CD4-positive, alpha-beta memory T cell (primary cell): ENCODE measurements around the gene ODF2. TPM values are rescaled to one million over a fixed set of nuclear protein-coding genes. Genes with fewer than 3 reads are reported as not detected.
A peak's percentile ranks its signal among the peaks of the same experiment; 100 is the strongest.
"Not testable (repeated sequence)": the region's sequence is repeated elsewhere in the genome, so short reads cannot be mapped to it uniquely, and the experiment has no call there.

Experiments
- CTCF ChIA-PET: fragments of 350-600 bp; sonication (Branson Sonifier 250); formaldehyde crosslinking; loops from one replicate; lab custom pipeline; 2021; ENCODE audit warnings: inconsistent platforms; ENCODE audit not compliant: partially characterized antibody; lab: Charles Lee
- POLR2A ChIA-PET: fragments of 350-600 bp; sonication (Branson Sonifier 250); formaldehyde crosslinking; loops from one replicate; lab custom pipeline; 2021; ENCODE audit not compliant: partially characterized antibody; lab: Charles Lee
- DNase-seq, 5 donors: peaks; one replicate each; pipeline versions ENCODE4 v3.0.0 to v3.0.0-alpha.2; 2020 to 2022; ENCODE audit warnings: mixed read lengths in 1 of 5
- H3K27ac ChIP-seq: one replicate; pipeline ENCODE4 v1.7.0; 2013; ENCODE audit warnings: low read depth, low read length
- H3K27me3 ChIP-seq: 2 replicates; pipeline ENCODE4 v1.7.0; 2013; ENCODE audit warnings: mild to moderate bottlenecking, low read length, moderate library complexity; ENCODE audit not compliant: insufficient read depth
- H3K36me3 ChIP-seq: 2 replicates; pipeline ENCODE4 v1.7.0; 2013; ENCODE audit warnings: mild to moderate bottlenecking, low read length, moderate library complexity; ENCODE audit not compliant: insufficient read depth
- H3K4me1 ChIP-seq: 2 replicates; pipeline ENCODE4 v1.7.0; 2013; ENCODE audit warnings: mild to moderate bottlenecking, low read length, moderate library complexity; ENCODE audit not compliant: insufficient read depth
- H3K4me3 ChIP-seq, 2 donors: one replicate each; pipeline ENCODE4 v1.7.0; 2013; ENCODE audit warnings: low read length in 2 of 2, mild to moderate bottlenecking in 1 of 2
- H3K9me3 ChIP-seq, 2 donors: one replicate each; pipeline ENCODE4 v1.7.0; 2013; ENCODE audit warnings: low read length in 2 of 2, control low read depth in 1 of 2; ENCODE audit not compliant: control insufficient read depth in 1 of 2
- H3K27ac Mint-ChIP-seq, 7 donors: one replicate each; pipeline ENCODE4 v1.8.0; 2020 to 2021; ENCODE audit warnings: mixed read lengths in 7 of 7, mild to moderate bottlenecking in 6 of 7, inconsistent platforms in 3 of 7, moderate library complexity in 3 of 7
- H3K27me3 Mint-ChIP-seq, 2 donors: one replicate each; pipeline ENCODE4 v1.8.0; 2020 to 2021; ENCODE audit warnings: mixed read lengths in 2 of 2
- H3K36me3 Mint-ChIP-seq, 2 donors: one replicate each; pipeline ENCODE4 v1.8.0; 2020 to 2021; ENCODE audit warnings: mixed read lengths in 2 of 2, inconsistent platforms in 1 of 2, mild to moderate bottlenecking in 1 of 2
- H3K4me1 Mint-ChIP-seq, 4 donors: one replicate each; pipeline ENCODE4 v1.8.0; 2020 to 2021; ENCODE audit warnings: mixed read lengths in 4 of 4, mild to moderate bottlenecking in 1 of 4
- H3K4me3 Mint-ChIP-seq, 8 donors: one replicate each; pipeline ENCODE4 v1.8.0; 2020 to 2021; ENCODE audit warnings: mixed read lengths in 8 of 8, mild to moderate bottlenecking in 7 of 8, moderate library complexity in 6 of 8, inconsistent platforms in 3 of 8
- H3K9me3 Mint-ChIP-seq, 8 donors: one replicate each; pipeline ENCODE4 v1.8.0; 2020 to 2021; ENCODE audit warnings: mixed read lengths in 8 of 8, mild to moderate bottlenecking in 5 of 8, inconsistent platforms in 3 of 8, moderate library complexity in 1 of 8
- intact Hi-C: fragments of 100-400 bp; cut with micrococcal nuclease; formaldehyde crosslinking; loops from one replicate; pipeline ENCODE4 v1.15.1; 2023
- polyA plus RNA-seq, 2 donors: library from polyadenylated mRNA; unstranded; fragments of 300-500 nt; fragmentation: Illumina TruSeq; gene quantifications; one replicate each; pipeline ENCODE4 v1.2.3, GENCODE V29; 2021
- total RNA-seq, 2 experiments: library from RNA; stranded (reverse); gene quantifications; one replicate each; pipeline ENCODE4 v1.2.3, GENCODE V29; 2021

Gene ODF2
- total and polyA plus RNA-seq, 4 experiments from 2014 or later: 10.0 to 33.6 (median 28.5) TPM

DNA sequence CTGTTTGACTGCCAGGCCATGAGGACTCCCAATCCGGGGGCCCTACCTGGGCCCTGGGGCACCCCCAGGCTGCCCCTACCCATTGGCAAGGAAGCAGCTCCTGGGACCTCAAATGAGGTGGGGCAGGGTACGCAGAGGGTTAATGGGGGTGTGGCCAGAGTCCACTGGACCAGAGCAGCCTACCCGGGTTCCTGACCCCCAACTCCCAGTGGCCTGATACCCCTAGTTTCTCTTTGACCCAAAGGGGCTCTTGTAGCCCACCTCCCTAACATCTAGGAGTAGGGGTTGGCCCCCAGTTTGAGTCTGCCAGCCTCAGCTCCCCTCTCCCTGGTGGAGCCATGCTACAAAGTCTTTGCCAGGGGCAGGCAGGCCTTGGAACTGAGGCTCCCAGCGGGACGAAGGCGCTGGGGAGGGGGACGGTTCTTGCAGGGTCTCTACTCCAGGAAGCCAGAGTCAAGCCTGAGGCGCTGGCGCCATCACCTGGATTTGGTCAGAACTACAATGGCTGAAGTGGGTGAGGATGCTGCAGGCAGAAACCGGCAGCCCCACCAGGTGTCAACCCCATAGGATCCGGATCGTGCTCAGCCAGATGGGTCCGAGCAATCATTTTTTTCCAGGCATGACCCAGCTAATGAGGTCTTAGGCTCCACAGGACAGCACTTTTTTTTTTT is 43.6 kb upstream of the ODF2 start:
- peaks cover 0 to 1% (median 0%) of the 10 kb centered on the region in 4 donors for H3K4me1 Mint-ChIP-seq
- no peak overlapping the region for H3K4me3 Mint-ChIP-seq
- H3K36me3 Mint-ChIP-seq: no peaks in the 10 kb centered on the region
- Histone ChIP-seq H3K27ac (no peak overlapping the region), H3K4me1 (no peaks in the 10 kb centered on the region), H3K4me3 (no peak overlapping the region), H3K27me3 (peaks cover 11% of the 10 kb centered on the region), H3K36me3 (no peaks in the 10 kb centered on the region), H3K9me3 (no peaks in the 10 kb centered on the region)
- intact Hi-C loops: loop anchor here (1.0 kb wide), 2 partner anchors 50 to 117 kb away; no protein-coding TSS in a partner anchor
- DNase-seq: peak in 4 of 5 donors; percentile 31 to 42 (median 36)
- CTCF ChIA-PET: interaction anchor here (0.8 to 1.6 kb wide), 5 partner anchors 41 to 117 kb away, joined by 3 to 10 read pairs (median 3); partner anchors contain the start of gene URM1
- no peaks in the 10 kb centered on the region for H3K9me3 Mint-ChIP-seq
- H3K27me3 Mint-ChIP-seq: peaks cover 29 to 44% of the 10 kb centered on the region in 2 donors
- POLR2A ChIA-PET: interaction anchor here (0.8 to 1.3 kb wide), 2 partner anchors 8 to 50 kb away, joined by 3 to 4 read pairs; no protein-coding TSS in a partner anchor
- no peak overlapping the region for H3K27ac Mint-ChIP-seq

- H3K4me1 Mint-ChIP-seq, H3K9me3 Mint-ChIP-seq, H3K27ac ChIP-seq, H3K4me3 ChIP-seq, intact Hi-C loops, POLR2A ChIA-PET, H3K4me1 ChIP-seq, H3K36me3 Mint-ChIP-seq, H3K36me3 ChIP-seq, H3K9me3 ChIP-seq, H3K4me3 Mint-ChIP-seq, DNase-seq: not testable (repeated sequence)
- Mint-ChIP-seq H3K27me3 (peaks cover 29 to 43% of the 10 kb centered on the region in 2 donors), H3K27ac (peak overlapping the region in 1 of 7 donors; percentile 71)
- CTCF ChIA-PET: interaction anchor here (0.6 to 1.0 kb wide), 4 partner anchors 10 to 52 kb away, joined by 3 to 4 read pairs (median 3); partner anchors contain the start of gene URM1
- peaks cover 12% of the 10 kb centered on the region for H3K27me3 ChIP-seq
These were observed 42.1 kb upstream of the ODF2 start for GRCh38 chr9:128413728-128414127.

DNA sequence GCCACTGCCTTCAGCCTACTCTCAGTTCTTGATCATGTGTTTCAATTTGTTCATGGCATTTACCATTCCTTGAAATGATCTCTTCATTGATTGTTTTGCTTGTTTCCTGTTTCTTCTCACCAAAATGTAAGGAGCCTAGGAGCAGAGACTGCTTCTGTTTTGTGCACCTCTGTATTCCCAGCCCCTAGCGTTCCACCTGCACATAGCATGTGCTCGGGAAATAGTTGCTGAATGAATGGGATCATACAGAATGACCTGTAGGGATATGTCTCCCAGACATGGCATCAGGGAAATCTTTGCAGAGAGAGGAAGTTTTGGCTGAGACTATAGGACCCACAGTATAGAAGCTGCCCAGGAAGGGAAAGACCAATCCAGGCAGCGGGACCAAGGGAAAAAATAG is 41.3 kb upstream of the ODF2 start:
- no peak overlapping the region for H3K27ac Mint-ChIP-seq
- no peaks in the 10 kb centered on the region for H3K36me3 Mint-ChIP-seq
- Histone ChIP-seq H3K4me3 (no peak overlapping the region), H3K4me1 (peaks cover 7% of the 10 kb centered on the region), H3K9me3 (no peaks in the 10 kb centered on the region), H3K27ac (no peak overlapping the region), H3K36me3 (no peaks in the 10 kb centered on the region), H3K27me3 (peaks cover 16% of the 10 kb centered on the region)
- intact Hi-C loops: no loop called here
- ChIA-PET CTCF (interaction anchor here (0.9 kb wide), 1 partner anchor 53 kb away, joined by 3 read pairs; no protein-coding TSS in a partner anchor), POLR2A (no interaction called here)
- H3K4me3 Mint-ChIP-seq: no peak overlapping the region
- DNase-seq: no peak
- H3K9me3 Mint-ChIP-seq: no peaks in the 10 kb centered on the region
- H3K4me1 Mint-ChIP-seq: peaks cover 0 to 7% (median 5%) of the 10 kb centered on the region in 4 donors
- peaks cover 35 to 48% of the 10 kb centered on the region in 2 donors for H3K27me3 Mint-ChIP-seq

GRCh38 chr9:128415281-128415680 is 40.5 kb upstream of the ODF2 start:
- CTCF ChIA-PET: no interaction called here
- Mint-ChIP-seq H3K4me3 (no peak overlapping the region), H3K36me3 (no peaks in the 10 kb centered on the region), H3K4me1 (peaks cover 0 to 13% (median 9%) of the 10 kb centered on the region in 4 donors), H3K9me3 (no peaks in the 10 kb centered on the region), H3K27ac (peak overlapping the region in 2 of 7 donors; percentile 36 to 37), H3K27me3 (peaks cover 30 to 48% of the 10 kb centered on the region in 2 donors)
- Histone ChIP-seq H3K4me1 (peaks cover 14% of the 10 kb centered on the region), H3K9me3 (no peaks in the 10 kb centered on the region), H3K36me3 (no peaks in the 10 kb centered on the region), H3K4me3 (no peak overlapping the region), H3K27ac (no peak overlapping the region), H3K27me3 (peaks cover 16% of the 10 kb centered on the region)
- DNase-seq: no peak
- POLR2A ChIA-PET: no interaction called here
- intact Hi-C loops: no loop called here

DNA sequence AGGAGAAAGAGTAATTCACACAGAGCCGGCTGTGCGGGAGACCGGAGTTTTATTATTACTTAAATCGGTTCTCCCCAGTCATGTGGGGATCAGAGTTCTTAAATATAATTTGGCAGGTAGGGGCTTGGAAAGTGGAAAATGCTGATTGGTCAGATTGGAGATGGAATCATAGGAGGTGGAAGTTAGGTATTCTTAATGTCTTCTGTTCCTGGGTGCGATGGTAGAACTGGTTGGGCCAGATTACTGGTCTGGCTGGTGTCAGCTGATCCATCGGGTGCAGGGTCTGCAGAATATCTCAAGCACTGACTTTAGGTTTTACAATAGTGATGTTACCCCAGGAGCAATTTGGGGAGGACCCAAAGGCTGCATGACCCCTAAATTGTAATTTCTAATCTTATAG is 39.8 kb upstream of the ODF2 start:
- intact Hi-C loops: no loop called here
- Histone ChIP-seq H3K27ac (no peak overlapping the region), H3K4me1 (peaks cover 14% of the 10 kb centered on the region), H3K36me3 (no peaks in the 10 kb centered on the region), H3K9me3 (no peaks in the 10 kb centered on the region), H3K27me3 (peaks cover 16% of the 10 kb centered on the region), H3K4me3 (no peak overlapping the region)
- Mint-ChIP-seq H3K4me1 (peaks cover 0 to 13% (median 9%) of the 10 kb centered on the region in 4 donors), H3K9me3 (no peaks in the 10 kb centered on the region), H3K27me3 (peaks cover 30 to 47% of the 10 kb centered on the region in 2 donors), H3K36me3 (no peaks in the 10 kb centered on the region), H3K27ac (no peak overlapping the region), H3K4me3 (no peak overlapping the region)
- CTCF ChIA-PET: no interaction called here
- no peak for DNase-seq
- POLR2A ChIA-PET: no interaction called here

DNA sequence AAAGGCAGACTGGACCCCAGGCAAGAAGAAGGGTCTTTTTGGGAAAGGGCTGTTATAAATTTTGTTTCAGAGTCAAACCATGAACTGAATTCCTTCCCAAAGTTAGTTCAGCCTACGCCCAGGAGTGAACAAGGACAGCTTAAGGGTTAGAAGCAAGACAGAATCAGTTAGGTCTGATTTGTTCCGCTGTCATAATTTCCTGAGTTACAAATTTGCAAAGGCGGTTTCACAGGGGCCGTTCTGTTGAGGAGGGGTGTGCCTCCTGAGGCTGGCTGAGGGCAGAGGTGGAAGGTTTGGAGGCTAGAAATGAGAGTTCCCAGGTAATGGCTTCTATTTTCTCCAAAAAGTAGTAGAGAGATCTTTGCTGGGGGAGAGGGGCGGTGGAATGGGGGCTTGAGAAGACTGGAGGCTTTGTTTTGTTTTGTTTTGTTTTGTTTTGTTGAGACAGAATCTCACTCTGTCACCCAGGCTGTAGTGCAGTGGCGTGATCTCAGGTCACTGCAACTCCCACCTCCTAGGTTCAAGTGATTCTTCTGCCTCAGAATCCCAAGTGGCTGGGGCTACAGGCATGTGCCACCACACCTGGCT is 39.3 kb upstream of the ODF2 start:
- Mint-ChIP-seq H3K27me3 (peaks cover 30 to 42% of the 10 kb centered on the region in 2 donors), H3K4me3 (no peak overlapping the region), H3K27ac (no peak overlapping the region), H3K9me3 (no peaks in the 10 kb centered on the region), H3K4me1 (peaks cover 0 to 13% (median 9%) of the 10 kb centered on the region in 4 donors), H3K36me3 (no peaks in the 10 kb centered on the region)
- DNase-seq: no peak
- ChIA-PET POLR2A (no interaction called here), CTCF (interaction anchor here (0.7 kb wide), 1 partner anchor 168 kb away, joined by 3 read pairs; no protein-coding TSS in a partner anchor)
- H3K36me3 ChIP-seq: no peaks in the 10 kb centered on the region
- H3K4me3 ChIP-seq: no peak overlapping the region
- no peaks in the 10 kb centered on the region for H3K9me3 ChIP-seq
- intact Hi-C loops: no loop called here
- no peak overlapping the region for H3K27ac ChIP-seq
- H3K27me3 ChIP-seq: peaks cover 16% of the 10 kb centered on the region
- H3K4me1 ChIP-seq: peaks cover 14% of the 10 kb centered on the region
